HG02943 (cell line): Measurements from ENCODE around the gene RAB3GAP1.

Experiments used
- ATAC-seq: cut with Tn5 transposase; IDR thresholded peaks from one replicate; pipeline ENCODE4 v1.9.1; 2021; ENCODE audit warnings: mild to moderate bottlenecking, low read depth, moderate library complexity; ENCODE audit not compliant: unreplicated experiment

RAB3GAP1 gene

GRCh38 chr2:135208016-135208415 is 155.9 kb downstream of the RAB3GAP1 start:
- ATAC-seq, result no peak

GRCh38 chr2:135212757-135213156 is 160.7 kb downstream of the RAB3GAP1 start:
- no peak for ATAC-seq

GRCh38 chr2:135218426-135218825 is 166.3 kb downstream of the RAB3GAP1 start:
- no peak for ATAC-seq

- no peak for ATAC-seq
Observed at GRCh38 chr2:135219226-135219625, 167.1 kb downstream of the RAB3GAP1 start.
